ENCODE measurements around the gene KRT28.

The KRT28 gene, protein sequence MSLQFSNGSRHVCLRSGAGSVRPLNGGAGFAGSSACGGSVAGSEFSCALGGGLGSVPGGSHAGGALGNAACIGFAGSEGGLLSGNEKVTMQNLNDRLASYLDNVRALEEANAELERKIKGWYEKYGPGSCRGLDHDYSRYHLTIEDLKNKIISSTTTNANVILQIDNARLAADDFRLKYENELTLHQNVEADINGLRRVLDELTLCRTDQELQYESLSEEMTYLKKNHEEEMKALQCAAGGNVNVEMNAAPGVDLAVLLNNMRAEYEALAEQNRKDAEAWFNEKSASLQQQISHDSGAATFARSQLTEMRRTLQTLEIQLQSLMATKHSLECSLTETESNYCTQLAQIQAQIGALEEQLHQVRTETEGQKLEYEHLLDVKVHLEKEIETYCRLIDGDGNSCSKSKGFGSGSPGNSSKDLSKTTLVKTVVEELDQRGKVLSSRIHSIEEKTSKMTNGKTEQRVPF

DNA sequence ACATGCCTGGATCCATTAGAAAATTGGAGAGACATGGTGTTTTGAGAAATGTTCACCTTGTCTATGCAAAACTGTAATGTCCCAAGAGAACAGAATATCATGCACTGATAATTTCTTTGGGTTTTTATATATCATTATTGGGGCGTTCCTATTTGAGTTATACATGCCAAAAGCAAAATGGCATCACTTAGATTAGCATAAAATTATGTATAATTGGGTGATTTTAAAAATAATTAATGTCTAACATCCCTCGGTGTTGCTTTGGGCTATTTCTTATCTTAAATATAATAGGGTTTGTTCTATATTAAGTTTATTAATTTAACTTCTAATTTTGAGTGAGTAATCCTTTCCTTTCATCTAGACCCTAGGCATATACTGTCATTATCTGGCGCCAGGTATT, at the start of gene KRT28:
Gene KRT28 (minus strand): TSS at position 101 of the 400 bp plus-strand sequence. CDS start 66 bp downstream, at position 35.
- Histone ChIP-seq H3K4me2 (ENCODE audit: low read length) (no peak within 1 kb of the TSS), H3K36me3 (ENCODE audit: control insufficient read depth, insufficient read depth, low read length) (no peaks in the 10 kb centered on the region), H3K9me3 (ENCODE audit: control insufficient read depth, low read length) (no peaks in the 10 kb centered on the region), H3K27me3 (ENCODE audit: control insufficient read depth, insufficient read depth, low read length) (no peaks in the 10 kb centered on the region), H2AFZ (no peak within 1 kb of the TSS), H3K4me3 (ENCODE audit: low read depth, low read length) (no peak within 1 kb of the TSS), H3K27ac (no peak within 1 kb of the TSS), H3K4me1 (no peaks in the 10 kb centered on the region), H3K79me2 (no peaks in the 10 kb centered on the region), H3K9ac (no peak within 1 kb of the TSS)
- TF ChIP-seq, protein P1, sequence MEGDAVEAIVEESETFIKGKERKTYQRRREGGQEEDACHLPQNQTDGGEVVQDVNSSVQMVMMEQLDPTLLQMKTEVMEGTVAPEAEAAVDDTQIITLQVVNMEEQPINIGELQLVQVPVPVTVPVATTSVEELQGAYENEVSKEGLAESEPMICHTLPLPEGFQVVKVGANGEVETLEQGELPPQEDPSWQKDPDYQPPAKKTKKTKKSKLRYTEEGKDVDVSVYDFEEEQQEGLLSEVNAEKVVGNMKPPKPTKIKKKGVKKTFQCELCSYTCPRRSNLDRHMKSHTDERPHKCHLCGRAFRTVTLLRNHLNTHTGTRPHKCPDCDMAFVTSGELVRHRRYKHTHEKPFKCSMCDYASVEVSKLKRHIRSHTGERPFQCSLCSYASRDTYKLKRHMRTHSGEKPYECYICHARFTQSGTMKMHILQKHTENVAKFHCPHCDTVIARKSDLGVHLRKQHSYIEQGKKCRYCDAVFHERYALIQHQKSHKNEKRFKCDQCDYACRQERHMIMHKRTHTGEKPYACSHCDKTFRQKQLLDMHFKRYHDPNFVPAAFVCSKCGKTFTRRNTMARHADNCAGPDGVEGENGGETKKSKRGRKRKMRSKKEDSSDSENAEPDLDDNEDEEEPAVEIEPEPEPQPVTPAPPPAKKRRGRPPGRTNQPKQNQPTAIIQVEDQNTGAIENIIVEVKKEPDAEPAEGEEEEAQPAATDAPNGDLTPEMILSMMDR (IDR thresholded peaks at IDR 0.05) = no peak

DNA sequence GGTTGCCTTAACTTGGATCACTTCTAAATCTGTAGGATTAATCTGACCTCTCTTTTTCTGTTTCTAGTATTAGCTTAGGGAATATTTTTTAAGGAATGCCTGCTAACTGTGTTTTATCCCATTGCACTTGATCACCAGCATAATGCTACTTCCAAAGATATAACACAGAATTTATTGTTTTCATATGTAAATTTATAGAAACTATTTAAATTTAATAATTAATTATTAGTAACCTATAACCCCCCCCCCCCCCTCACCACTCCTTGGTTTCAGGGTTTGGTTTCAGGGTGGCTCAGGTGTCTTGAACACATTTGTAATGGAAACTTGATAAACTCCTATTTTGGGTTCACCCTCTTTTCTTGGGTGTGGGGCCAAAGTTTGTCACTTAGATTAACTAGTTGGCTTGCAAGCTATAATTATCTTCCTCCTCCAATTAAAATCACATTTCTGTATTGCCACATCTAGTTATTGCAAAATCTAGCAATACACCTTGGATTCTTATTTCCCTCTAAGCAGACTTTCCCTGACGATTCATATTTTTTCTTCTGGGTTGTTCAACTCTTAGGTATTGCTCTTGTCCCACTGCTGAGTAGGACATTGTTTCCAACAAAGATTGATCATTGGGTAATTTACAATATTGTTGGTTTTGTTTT, 49.0 kb upstream of the KRT28 start:
- Histone ChIP-seq H3K27ac (no peak overlapping the region), H3K27me3 (ENCODE audit: control insufficient read depth, insufficient read depth, low read length) (no peaks in the 10 kb centered on the region), H3K36me3 (ENCODE audit: control insufficient read depth, insufficient read depth, low read length) (no peaks in the 10 kb centered on the region), H3K4me2 (ENCODE audit: low read length) (no peak overlapping the region), H3K9ac (no peak overlapping the region), H3K4me3 (ENCODE audit: low read depth, low read length) (no peak overlapping the region), H3K9me3 (ENCODE audit: control insufficient read depth, low read length) (no peaks in the 10 kb centered on the region), H3K4me1 (no peaks in the 10 kb centered on the region), H3K79me2 (no peaks in the 10 kb centered on the region), H2AFZ (no peak overlapping the region)
- TF ChIP-seq, protein P1 (IDR thresholded peaks at IDR 0.05) = no peak

DNA sequence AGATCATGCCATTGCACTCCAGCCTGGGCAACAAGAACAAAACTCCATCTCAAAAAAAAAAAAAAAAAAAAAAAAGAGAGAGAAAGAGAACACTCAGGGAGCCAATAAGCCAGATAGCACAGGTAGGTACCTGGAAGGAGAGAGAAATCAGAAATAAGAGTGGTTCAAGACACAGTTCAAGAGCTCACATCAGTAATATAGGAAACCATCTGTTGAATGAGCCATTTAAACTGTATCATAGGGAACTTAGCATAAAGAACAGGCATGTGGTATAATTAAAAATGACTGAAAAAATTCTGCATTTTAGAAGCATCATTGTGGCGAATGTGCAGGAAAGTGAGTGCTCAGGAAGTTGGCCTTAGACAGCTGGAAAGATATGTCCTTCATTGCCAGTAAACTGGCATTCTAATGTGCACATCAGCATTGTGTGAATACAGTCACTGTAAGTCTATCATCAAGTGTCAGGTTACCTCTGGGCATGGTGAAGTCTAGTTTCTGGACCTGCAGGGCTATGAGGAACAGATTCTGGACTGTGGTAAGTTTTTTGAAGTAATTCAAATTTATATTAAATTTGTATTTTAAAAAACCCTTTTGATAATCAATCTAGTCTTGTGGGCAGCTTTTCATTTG, 46.9 kb upstream of the KRT28 start:
- Histone ChIP-seq H3K9me3 (ENCODE audit: control insufficient read depth, low read length) (no peaks in the 10 kb centered on the region), H3K79me2 (no peaks in the 10 kb centered on the region), H3K4me1 (no peaks in the 10 kb centered on the region), H3K36me3 (ENCODE audit: control insufficient read depth, insufficient read depth, low read length) (no peaks in the 10 kb centered on the region), H3K4me3 (ENCODE audit: low read depth, low read length) (no peak overlapping the region), H3K9ac (no peak overlapping the region), H3K4me2 (ENCODE audit: low read length) (no peak overlapping the region), H3K27me3 (ENCODE audit: control insufficient read depth, insufficient read depth, low read length) (no peaks in the 10 kb centered on the region), H2AFZ (no peak overlapping the region), H3K27ac (no peak overlapping the region)
- TF ChIP-seq, protein P1 (IDR thresholded peaks at IDR 0.05) = no peak

DNA sequence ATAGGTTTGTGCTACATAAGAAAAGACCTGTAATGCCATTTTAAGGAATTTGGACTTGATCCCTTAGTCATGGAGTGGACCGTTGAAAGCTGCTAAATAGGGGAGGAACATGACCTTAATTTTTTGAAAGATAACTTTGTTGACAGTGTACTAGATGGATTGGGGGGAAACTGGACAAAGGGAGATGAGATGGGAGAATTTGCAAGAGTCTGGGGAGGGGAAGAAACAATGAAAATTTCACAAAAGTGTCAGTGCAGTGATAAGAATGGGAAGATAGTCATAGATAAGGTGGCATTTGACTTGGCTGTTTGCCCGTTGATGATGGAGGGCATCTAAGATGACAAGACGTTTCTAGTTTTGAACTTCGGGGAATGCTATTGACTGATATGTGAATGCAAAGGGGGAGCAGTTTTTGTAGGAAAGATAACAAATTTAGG, 44.9 kb upstream of the KRT28 start:
- no peak overlapping the region for H3K9ac ChIP-seq
- no peak overlapping the region for H3K27ac ChIP-seq
- no peaks in the 10 kb centered on the region for H3K79me2 ChIP-seq
- H3K4me3 ChIP-seq (ENCODE audit: low read depth, low read length) = no peak overlapping the region
- no peaks in the 10 kb centered on the region for H3K27me3 ChIP-seq (ENCODE audit: control insufficient read depth, insufficient read depth, low read length)
- TF ChIP-seq, protein P1 (IDR thresholded peaks at IDR 0.05) = no peak
- H3K4me1 ChIP-seq = no peaks in the 10 kb centered on the region
- no peak overlapping the region for H3K4me2 ChIP-seq (ENCODE audit: low read length)
- H3K9me3 ChIP-seq (ENCODE audit: control insufficient read depth, low read length) = no peaks in the 10 kb centered on the region
- H2AFZ ChIP-seq = no peak overlapping the region
- no peaks in the 10 kb centered on the region for H3K36me3 ChIP-seq (ENCODE audit: control insufficient read depth, insufficient read depth, low read length)
